Thyroid gland (tissue), 4 donors: ENCODE results near the gene NRP2. TPM values are rescaled to one million over a fixed set of nuclear protein-coding genes. Genes with fewer than 3 reads are reported as not detected.

Experiments
- DNase-seq, 2 donors: peaks; one replicate each; pipeline ENCODE4 v3.0.0-alpha.2; 2019
- H3K27ac ChIP-seq, 3 donors: fragments of 200-600 bp; sonication (generic); 1 replicate in 2 of 3; 2 replicates in 1 of 3; pipeline ENCODE4 v1.5.1; 2016 to 2019; ENCODE audit warnings: mild to moderate bottlenecking in 1 of 3, moderate library complexity in 1 of 3
- H3K27me3 ChIP-seq: fragments of 200-600 bp; sonication (generic); one replicate; pipeline ENCODE4 v1.5.1; 2019
- H3K36me3 ChIP-seq, 2 donors: fragments of 200-600 bp; sonication (generic); one replicate each; pipeline ENCODE4 v1.5.1; 2016 to 2019
- H3K4me1 ChIP-seq, 2 donors: fragments of 200-600 bp; sonication (generic); one replicate each; pipeline ENCODE4 v1.5.1; 2017 to 2019
- H3K4me3 ChIP-seq, 3 donors: fragments of 200-600 bp; sonication (generic); replicated peaks in 1 of 3; 1 replicate in 2 of 3; 2 replicates in 1 of 3; pipeline ENCODE4 v1.5.1; 2016; ENCODE audit warnings: mild to moderate bottlenecking in 1 of 3
- H3K9me3 ChIP-seq: fragments of 200-600 bp; sonication (generic); one replicate; pipeline ENCODE4 v1.5.1; 2017
- POLR2A ChIP-seq, 2 donors: fragments of 450-650 bp; IDR thresholded peaks; one replicate each; pipeline ENCODE4 v1.6.1; 2017; ENCODE audit warnings: antibody characterized with exemption in 2 of 2, mild to moderate bottlenecking in 2 of 2, moderate library complexity in 1 of 2
- WGBS, 2 donors: methylation state at CpG; one replicate each; pipeline ENCODE4 v1.1.5; 2017; 5-methylcytosine and 5-hydroxymethylcytosine counted together
- intact Hi-C: fragments of 100-400 bp; cut with DNase I; formaldehyde crosslinking; loops from one replicate; pipeline ENCODE4 v1.15.1; 2023
- total RNA-seq, 4 donors: library from RNA; depleted of rRNA; stranded (reverse); fragments of >200 nt; gene quantifications; one replicate each; pipeline ENCODE4 v1.2.3, GENCODE V29; 2016
- TF ChIP-seq, protein P1 (sequence below), 6 experiments: fragments of 200-600 bp in 3 of 6; fragments of 450-650 bp in 3 of 6; sonication (generic) in 3 of 6; IDR thresholded peaks; one replicate each; pipeline ENCODE4 v1.5.1; 2016 to 2019; ENCODE audit warnings: antibody characterized with exemption in 6 of 6, mild to moderate bottlenecking in 2 of 6, inconsistent platforms in 1 of 6, moderate library complexity in 1 of 6

The NRP2 gene
- total RNA-seq, 4 donors from 2014 or later = 29.3 to 62.5 (median 41.6) TPM

DNA sequence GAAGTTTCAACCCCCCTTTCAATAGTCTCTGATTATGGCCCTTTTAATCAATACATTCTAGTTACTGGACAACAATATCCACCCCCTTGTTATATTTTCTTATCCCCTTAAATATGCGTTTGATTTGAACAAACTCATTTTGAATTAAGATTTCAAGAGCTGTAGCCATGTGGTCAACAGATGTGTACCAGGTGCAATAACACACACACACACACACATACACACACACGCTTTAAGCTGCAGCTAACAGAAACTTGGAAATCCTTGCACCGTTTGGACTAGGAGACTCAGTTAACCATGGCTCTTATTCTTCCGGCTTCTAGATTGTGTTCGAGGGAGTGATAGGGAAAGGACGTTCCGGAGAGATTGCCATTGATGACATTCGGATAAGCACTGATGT, 82.8 kb downstream of the NRP2 start:
- intact Hi-C loops = no loop called here
- Histone ChIP-seq H3K9me3 (no peaks in the 10 kb centered on the region), H3K27ac (no peak overlapping the region)

DNA sequence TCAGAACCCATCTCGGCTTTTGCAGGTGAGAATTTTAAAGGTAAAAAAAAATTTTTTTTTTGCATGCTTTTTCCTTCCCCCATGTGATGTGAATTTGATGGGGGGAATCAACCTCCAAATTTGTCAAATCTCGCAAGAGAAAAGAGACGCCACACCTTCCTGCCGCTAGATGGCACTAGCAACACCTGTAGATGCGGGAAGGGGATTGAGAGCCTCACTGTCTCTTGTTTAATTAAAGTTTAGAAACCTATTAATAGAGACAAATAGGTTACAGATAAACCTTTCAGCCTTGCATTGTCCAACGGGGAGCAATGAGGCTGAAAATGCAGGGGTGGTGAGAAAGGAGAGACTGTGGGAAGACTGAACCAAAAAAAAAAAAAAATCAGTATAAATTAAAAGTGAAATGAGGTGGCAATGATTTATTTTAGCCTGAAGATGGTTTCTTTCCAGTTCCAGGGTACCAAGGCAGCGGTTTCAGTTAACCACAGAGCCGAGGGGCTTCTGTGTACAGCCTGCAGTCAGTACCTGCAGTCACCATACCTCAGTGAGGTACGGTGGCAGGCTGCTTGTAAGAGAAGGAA, 84.6 kb downstream of the NRP2 start:
- no peak overlapping the region for H3K27ac ChIP-seq
- 18 to 19% methylated on average over 9 of the region's 9 CpGs for WGBS, 2 donors
- H3K4me3 ChIP-seq = no peak overlapping the region
- no peaks in the 10 kb centered on the region for H3K27me3 ChIP-seq
- intact Hi-C loops = no loop called here
- TF ChIP-seq, protein P1, sequence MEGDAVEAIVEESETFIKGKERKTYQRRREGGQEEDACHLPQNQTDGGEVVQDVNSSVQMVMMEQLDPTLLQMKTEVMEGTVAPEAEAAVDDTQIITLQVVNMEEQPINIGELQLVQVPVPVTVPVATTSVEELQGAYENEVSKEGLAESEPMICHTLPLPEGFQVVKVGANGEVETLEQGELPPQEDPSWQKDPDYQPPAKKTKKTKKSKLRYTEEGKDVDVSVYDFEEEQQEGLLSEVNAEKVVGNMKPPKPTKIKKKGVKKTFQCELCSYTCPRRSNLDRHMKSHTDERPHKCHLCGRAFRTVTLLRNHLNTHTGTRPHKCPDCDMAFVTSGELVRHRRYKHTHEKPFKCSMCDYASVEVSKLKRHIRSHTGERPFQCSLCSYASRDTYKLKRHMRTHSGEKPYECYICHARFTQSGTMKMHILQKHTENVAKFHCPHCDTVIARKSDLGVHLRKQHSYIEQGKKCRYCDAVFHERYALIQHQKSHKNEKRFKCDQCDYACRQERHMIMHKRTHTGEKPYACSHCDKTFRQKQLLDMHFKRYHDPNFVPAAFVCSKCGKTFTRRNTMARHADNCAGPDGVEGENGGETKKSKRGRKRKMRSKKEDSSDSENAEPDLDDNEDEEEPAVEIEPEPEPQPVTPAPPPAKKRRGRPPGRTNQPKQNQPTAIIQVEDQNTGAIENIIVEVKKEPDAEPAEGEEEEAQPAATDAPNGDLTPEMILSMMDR (IDR thresholded peaks at IDR 0.05) = peak; percentile 56 to 89 (median 70)
- TF ChIP-seq POLR2A (IDR thresholded peaks at IDR 0.05) = no peak
- H3K4me1 ChIP-seq = peaks cover 12 to 18% of the 10 kb centered on the region in 2 donors
- H3K36me3 ChIP-seq = no peaks in the 10 kb centered on the region
- no peaks in the 10 kb centered on the region for H3K9me3 ChIP-seq
- DNase-seq = peak; percentile 67 to 71

More for the DNA sequence above, 82.8 kb downstream of the NRP2 start:
- no peak overlapping the region for H3K4me3 ChIP-seq
- peaks cover 8 to 18% of the 10 kb centered on the region in 2 donors for H3K4me1 ChIP-seq
- DNase-seq = no peak
- H3K36me3 ChIP-seq = no peaks in the 10 kb centered on the region
- 94 to 96% methylated on average over 8 of the region's 8 CpGs for WGBS, 2 donors
- TF ChIP-seq POLR2A (IDR thresholded peaks at IDR 0.05) = no peak
- TF ChIP-seq, protein P1 (IDR thresholded peaks at IDR 0.05) = no peak
- no peaks in the 10 kb centered on the region for H3K27me3 ChIP-seq

GRCh38 chr2:205767617-205768016, 85.3 kb downstream of the NRP2 start:
- intact Hi-C loops = no loop called here
- Histone ChIP-seq H3K4me1 (peaks cover 12 to 18% of the 10 kb centered on the region in 2 donors), H3K27me3 (no peaks in the 10 kb centered on the region), H3K36me3 (no peaks in the 10 kb centered on the region), H3K4me3 (no peak overlapping the region), H3K27ac (no peak overlapping the region), H3K9me3 (no peaks in the 10 kb centered on the region)
- TF ChIP-seq POLR2A (IDR thresholded peaks at IDR 0.05) = no peak
- TF ChIP-seq, protein P1 (IDR thresholded peaks at IDR 0.05) = no peak
- WGBS, 2 donors = 88 to 89% methylated on average over 5 of the region's 5 CpGs
- DNase-seq = no peak

- peaks cover 12 to 17% of the 10 kb centered on the region in 2 donors for H3K4me1 ChIP-seq
- no peak overlapping the region for H3K27ac ChIP-seq
- no peaks in the 10 kb centered on the region for H3K36me3 ChIP-seq
- TF ChIP-seq POLR2A (IDR thresholded peaks at IDR 0.05) = no peak
- TF ChIP-seq, protein P1 (IDR thresholded peaks at IDR 0.05) = no peak
- no peaks in the 10 kb centered on the region for H3K27me3 ChIP-seq
- no peak overlapping the region for H3K4me3 ChIP-seq
- peak; percentile 86 for DNase-seq
- no peaks in the 10 kb centered on the region for H3K9me3 ChIP-seq
- WGBS, 2 donors = 43 to 50% methylated on average over 7 of the region's 7 CpGs
- intact Hi-C loops = no loop called here
Measured at GRCh38 chr2:205768341-205768740, 86.0 kb downstream of the NRP2 start.

DNA sequence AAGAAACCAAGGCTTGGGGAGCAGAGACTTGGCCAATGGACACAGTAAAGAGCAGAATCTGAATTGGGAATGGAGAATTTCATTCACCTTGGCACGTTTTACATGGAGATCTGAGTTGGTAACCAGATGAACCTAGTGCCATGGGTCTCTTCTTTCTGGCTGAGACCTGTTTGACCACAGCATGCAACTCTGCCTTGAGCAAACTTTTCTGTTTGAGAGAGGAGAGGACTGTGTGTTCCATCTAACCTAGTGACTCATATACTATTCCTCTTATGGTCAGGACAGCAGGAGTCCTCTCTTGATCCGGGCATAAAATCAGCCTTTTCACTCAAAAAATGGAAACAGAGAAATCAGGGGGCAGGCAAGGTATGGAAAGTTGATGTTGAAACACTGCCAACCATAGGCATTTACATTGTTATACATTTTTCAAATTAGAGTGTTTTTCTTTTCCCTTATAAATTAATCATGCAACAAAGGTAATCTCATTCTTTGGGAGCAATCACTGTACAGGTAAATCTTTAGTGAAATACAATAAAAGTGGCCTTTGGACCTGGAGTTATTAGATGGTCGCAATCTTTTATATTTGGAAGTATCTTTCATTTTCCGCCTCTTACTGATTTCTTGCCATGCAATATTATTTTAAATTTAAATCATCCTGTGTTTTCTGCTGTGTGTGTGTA, 86.7 kb downstream of the NRP2 start:
- H3K27me3 ChIP-seq = no peaks in the 10 kb centered on the region
- H3K9me3 ChIP-seq = no peaks in the 10 kb centered on the region
- WGBS, 2 donors = 85 to 97% methylated on average over 4 of the region's 4 CpGs
- H3K4me3 ChIP-seq = no peak overlapping the region
- H3K27ac ChIP-seq = no peak overlapping the region
- H3K36me3 ChIP-seq = no peaks in the 10 kb centered on the region
- intact Hi-C loops = no loop called here
- DNase-seq = no peak
- TF ChIP-seq, protein P1 (IDR thresholded peaks at IDR 0.05) = no peak
- TF ChIP-seq POLR2A (IDR thresholded peaks at IDR 0.05) = no peak
- peaks cover 7 to 11% of the 10 kb centered on the region in 2 donors for H3K4me1 ChIP-seq
